A673 (cell line): ENCODE data around the gene KRTAP10-5. TPM values are rescaled to one million over a fixed set of nuclear protein-coding genes. Genes with fewer than 3 reads are reported as not detected.

Source experiments
- BruUV-seq: library from RNA; stranded (reverse); fragments of 400-500 nt; replicated peaks from 2 replicates; lab custom pipeline; 2021; lab: Mats Ljungman, UMichigan
- CTCF ChIA-PET: fragments of 300-600 bp; sonication (Branson Sonifier 250); formaldehyde crosslinking; loops from one replicate; lab custom pipeline; 2022; ENCODE audit warnings: antibody characterized with exemption; lab: Charles Lee
- POLR2A ChIA-PET: fragments of 300-600 bp; sonication (Branson Sonifier 250); formaldehyde crosslinking; loops from one replicate; lab custom pipeline; 2022; ENCODE audit warnings: antibody characterized with exemption; ENCODE audit not compliant: low non-redundant PET; lab: Charles Lee
- DNase-seq: peaks from one replicate; pipeline ENCODE4 v3.0.0-alpha.2; 2015; ENCODE audit warnings: low spot score
- H3K27ac ChIP-seq: fragments of 200-600 bp; sonication (generic); 2 replicates; pipeline ENCODE4 v1.5.1; 2016; ENCODE audit warnings: mixed run types, low read depth, mild to moderate bottlenecking, mixed read lengths, antibody characterized with exemption, low read length; ENCODE audit not compliant: poor library complexity, severe bottlenecking
- H3K27me3 ChIP-seq: fragments of 200-600 bp; sonication (generic); replicated peaks from 2 replicates; pipeline ENCODE4 v1.6.1; 2017; ENCODE audit warnings: mixed run types, low read depth, mild to moderate bottlenecking, mixed read lengths, antibody characterized with exemption, low read length; ENCODE audit not compliant: insufficient read depth, poor library complexity
- H3K36me3 ChIP-seq: fragments of 200-600 bp; sonication (generic); 2 replicates; pipeline ENCODE4 v1.6.1; 2016; ENCODE audit warnings: mixed run types, mild to moderate bottlenecking, mixed read lengths, antibody characterized with exemption, low read length; ENCODE audit not compliant: insufficient read depth, poor library complexity, severe bottlenecking
- H3K4me1 ChIP-seq: fragments of 200-600 bp; sonication (generic); 2 replicates; pipeline ENCODE4 v1.6.1; 2017; ENCODE audit warnings: mixed run types, mild to moderate bottlenecking, mixed read lengths, antibody characterized with exemption, low read length; ENCODE audit not compliant: insufficient read depth, poor library complexity, severe bottlenecking
- H3K4me3 ChIP-seq: fragments of 200-600 bp; sonication (generic); 2 replicates; pipeline ENCODE4 v1.5.1; 2016; ENCODE audit warnings: low read depth, mixed run types, mild to moderate bottlenecking, mixed read lengths, low read length; ENCODE audit not compliant: poor library complexity, severe bottlenecking
- H3K9me3 ChIP-seq: fragments of 200-600 bp; sonication (generic); 2 replicates; pipeline ENCODE4 v1.6.1; 2016; ENCODE audit warnings: mixed run types, low read depth, mild to moderate bottlenecking, mixed read lengths, antibody characterized with exemption, low read length; ENCODE audit not compliant: poor library complexity, severe bottlenecking
- CTCF ChIP-seq: fragments of 300-800, 200-600 bp; sonication (generic); conservative IDR thresholded peaks from 2 replicates; pipeline ENCODE4 v1.5.1; 2017; ENCODE audit warnings: low read depth, mild to moderate bottlenecking, antibody characterized with exemption, low read length, moderate library complexity, mixed read lengths
- EZH2 ChIP-seq: fragments of 200-600 bp; sonication (generic); IDR thresholded peaks from 2 replicates; pipeline ENCODE4 v1.6.1; 2017; ENCODE audit warnings: borderline replicate concordance, low read depth, mild to moderate bottlenecking, mixed read lengths, antibody characterized with exemption, low read length; ENCODE audit not compliant: poor library complexity, severe bottlenecking
- intact Hi-C: fragments of 100-400 bp; cut with micrococcal nuclease; formaldehyde crosslinking; loops from one replicate; pipeline ENCODE4 v1.10.0; 2022; ENCODE audit not compliant: unreplicated experiment
- total RNA-seq: library from RNA; stranded (reverse); gene quantifications from 2 replicates; pipeline ENCODE4 v1.2.3, GENCODE V29; 2021

Gene KRTAP10-5
- total RNA-seq, 1 experiment from 2014 or later = not detected

- H3K4me1 ChIP-seq = no peaks in the 10 kb centered on the region
- TF ChIP-seq EZH2 = no peak
- TF ChIP-seq CTCF = no peak
- ChIA-PET POLR2A (no interaction called here), CTCF (no interaction called here)
- intact Hi-C loops = no loop called here
- BruUV-seq = no TSS peak
- H3K4me3 ChIP-seq = no peak overlapping the region
- DNase-seq = no peak
- H3K27me3 ChIP-seq = no peaks in the 10 kb centered on the region
- no peak overlapping the region for H3K27ac ChIP-seq
- no peaks in the 10 kb centered on the region for H3K36me3 ChIP-seq
- no peaks in the 10 kb centered on the region for H3K9me3 ChIP-seq
Measured at GRCh38 chr21:44569861-44570517, 10.4 kb downstream of the KRTAP10-5 start.

DNA sequence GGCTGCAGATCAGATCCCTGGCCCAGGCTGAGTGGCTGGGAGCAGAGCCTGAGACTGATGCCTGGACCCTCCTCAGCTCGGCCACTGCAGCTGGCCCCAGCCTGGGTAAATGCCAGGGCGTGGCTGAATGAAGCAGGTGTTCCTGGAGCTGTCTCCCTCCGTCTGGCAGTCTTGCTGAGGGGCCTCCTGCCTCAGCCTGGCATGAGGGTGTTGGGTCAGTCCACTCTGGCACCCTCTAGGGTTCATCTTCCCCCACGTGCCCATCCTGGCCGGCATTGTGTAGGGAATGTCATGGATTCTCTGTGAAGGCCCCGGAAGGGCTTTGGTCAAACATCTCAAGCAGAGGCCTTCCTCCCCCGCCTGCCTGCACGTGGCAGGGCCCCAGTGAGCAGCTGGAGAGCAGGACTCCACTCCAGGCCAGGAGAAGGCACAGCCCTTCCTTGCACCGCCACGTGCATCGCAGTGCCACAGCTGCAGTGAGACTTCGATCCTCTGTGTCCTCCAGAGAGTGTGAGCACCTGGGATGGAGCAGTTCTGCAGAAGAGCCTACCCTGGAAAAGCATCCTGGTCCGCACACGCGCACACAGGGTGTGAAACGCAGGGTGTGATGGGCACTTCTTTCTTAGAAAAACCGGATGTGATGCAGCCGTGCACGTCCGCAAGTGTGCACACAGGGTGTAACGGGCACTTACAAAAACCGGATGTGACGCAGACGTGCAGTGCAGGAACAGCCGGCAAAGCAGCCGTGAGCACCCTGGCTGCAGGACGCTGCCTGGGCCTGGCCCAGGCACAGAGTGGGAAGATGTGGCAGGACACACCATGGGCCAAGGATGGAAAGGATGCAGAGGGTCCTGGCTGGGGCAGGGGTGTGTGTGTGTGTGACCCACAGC lies 11.5 kb downstream of the KRTAP10-5 start:
- TF ChIP-seq EZH2 = no peak
- no peak for TF ChIP-seq CTCF
- intact Hi-C loops = no loop called here
- Histone ChIP-seq H3K27me3 (no peaks in the 10 kb centered on the region), H3K4me3 (no peak overlapping the region), H3K4me1 (no peaks in the 10 kb centered on the region), H3K9me3 (no peaks in the 10 kb centered on the region), H3K36me3 (no peaks in the 10 kb centered on the region), H3K27ac (no peak overlapping the region)
- ChIA-PET POLR2A (no interaction called here), CTCF (interaction anchor here (0.5 kb wide), 1 partner anchor 323 kb away, joined by 3 read pairs; no protein-coding TSS in a partner anchor)
- no peak for DNase-seq
- no TSS peak for BruUV-seq

DNA sequence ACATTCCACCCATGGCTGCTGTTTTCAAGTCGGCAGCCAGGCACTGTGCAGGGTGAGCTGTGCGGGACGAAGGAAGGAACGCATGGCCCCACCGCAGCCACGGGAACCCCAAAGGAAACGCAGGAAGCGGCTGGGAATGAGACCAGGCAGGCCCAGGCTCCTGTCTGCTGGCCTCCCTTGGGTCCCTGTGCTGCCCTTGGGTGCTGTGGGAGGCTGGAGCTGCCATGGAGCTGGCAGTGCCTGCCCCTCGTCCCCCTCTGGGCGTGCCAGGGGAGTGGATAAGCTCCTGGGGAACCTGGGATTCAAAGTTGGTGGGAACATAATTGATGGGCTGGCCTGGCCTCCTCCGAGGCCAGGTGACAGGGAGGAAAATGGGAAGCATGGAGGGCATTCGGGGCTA lies 12.1 kb downstream of the KRTAP10-5 start:
- no peaks in the 10 kb centered on the region for H3K36me3 ChIP-seq
- no peaks in the 10 kb centered on the region for H3K4me1 ChIP-seq
- TF ChIP-seq EZH2 (no peak), CTCF (no peak)
- no peak for DNase-seq
- intact Hi-C loops = no loop called here
- POLR2A ChIA-PET = no interaction called here
- no peak overlapping the region for H3K27ac ChIP-seq
- H3K4me3 ChIP-seq = no peak overlapping the region
- no peaks in the 10 kb centered on the region for H3K9me3 ChIP-seq
- no TSS peak for BruUV-seq
- H3K27me3 ChIP-seq = no peaks in the 10 kb centered on the region
- CTCF ChIA-PET = interaction anchor here (0.5 kb wide), 1 partner anchor 324 kb away, joined by 3 read pairs; no protein-coding TSS in a partner anchor
